ENCODE data around the gene KRTAP2-2.

DNA sequence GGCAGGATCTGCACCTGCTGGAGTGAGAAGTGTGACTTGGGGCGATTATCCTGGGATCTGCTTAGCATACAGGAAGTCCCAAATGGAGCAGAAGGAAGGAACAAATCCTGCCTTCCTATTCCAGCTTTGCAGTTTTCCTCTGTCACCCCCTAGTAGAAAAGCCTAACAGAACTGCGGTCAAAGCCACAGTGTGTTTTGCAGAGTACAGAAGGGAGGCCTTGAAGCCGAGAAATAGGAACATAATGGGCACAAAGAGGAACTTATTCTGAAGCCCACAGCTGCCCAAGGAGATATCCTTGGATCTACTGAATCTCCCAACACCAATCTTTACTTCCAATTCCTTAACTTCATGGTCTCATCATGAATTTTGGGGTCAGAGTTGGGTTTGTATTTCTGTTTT, 36.5 kb downstream of the KRTAP2-2 start:
- TF ChIP-seq, protein P1, sequence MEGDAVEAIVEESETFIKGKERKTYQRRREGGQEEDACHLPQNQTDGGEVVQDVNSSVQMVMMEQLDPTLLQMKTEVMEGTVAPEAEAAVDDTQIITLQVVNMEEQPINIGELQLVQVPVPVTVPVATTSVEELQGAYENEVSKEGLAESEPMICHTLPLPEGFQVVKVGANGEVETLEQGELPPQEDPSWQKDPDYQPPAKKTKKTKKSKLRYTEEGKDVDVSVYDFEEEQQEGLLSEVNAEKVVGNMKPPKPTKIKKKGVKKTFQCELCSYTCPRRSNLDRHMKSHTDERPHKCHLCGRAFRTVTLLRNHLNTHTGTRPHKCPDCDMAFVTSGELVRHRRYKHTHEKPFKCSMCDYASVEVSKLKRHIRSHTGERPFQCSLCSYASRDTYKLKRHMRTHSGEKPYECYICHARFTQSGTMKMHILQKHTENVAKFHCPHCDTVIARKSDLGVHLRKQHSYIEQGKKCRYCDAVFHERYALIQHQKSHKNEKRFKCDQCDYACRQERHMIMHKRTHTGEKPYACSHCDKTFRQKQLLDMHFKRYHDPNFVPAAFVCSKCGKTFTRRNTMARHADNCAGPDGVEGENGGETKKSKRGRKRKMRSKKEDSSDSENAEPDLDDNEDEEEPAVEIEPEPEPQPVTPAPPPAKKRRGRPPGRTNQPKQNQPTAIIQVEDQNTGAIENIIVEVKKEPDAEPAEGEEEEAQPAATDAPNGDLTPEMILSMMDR (IDR thresholded peaks at IDR 0.05; ENCODE audit: insufficient read depth, low read length, poor library complexity, severe bottlenecking) = no peak
- no peak for TF ChIP-seq EZH2phosphoT487 (conservative IDR thresholded peaks at IDR 0.05; ENCODE audit: low read length)
